ENCODE data around the gene ATP2C1.

ATP2C1 gene, protein sequence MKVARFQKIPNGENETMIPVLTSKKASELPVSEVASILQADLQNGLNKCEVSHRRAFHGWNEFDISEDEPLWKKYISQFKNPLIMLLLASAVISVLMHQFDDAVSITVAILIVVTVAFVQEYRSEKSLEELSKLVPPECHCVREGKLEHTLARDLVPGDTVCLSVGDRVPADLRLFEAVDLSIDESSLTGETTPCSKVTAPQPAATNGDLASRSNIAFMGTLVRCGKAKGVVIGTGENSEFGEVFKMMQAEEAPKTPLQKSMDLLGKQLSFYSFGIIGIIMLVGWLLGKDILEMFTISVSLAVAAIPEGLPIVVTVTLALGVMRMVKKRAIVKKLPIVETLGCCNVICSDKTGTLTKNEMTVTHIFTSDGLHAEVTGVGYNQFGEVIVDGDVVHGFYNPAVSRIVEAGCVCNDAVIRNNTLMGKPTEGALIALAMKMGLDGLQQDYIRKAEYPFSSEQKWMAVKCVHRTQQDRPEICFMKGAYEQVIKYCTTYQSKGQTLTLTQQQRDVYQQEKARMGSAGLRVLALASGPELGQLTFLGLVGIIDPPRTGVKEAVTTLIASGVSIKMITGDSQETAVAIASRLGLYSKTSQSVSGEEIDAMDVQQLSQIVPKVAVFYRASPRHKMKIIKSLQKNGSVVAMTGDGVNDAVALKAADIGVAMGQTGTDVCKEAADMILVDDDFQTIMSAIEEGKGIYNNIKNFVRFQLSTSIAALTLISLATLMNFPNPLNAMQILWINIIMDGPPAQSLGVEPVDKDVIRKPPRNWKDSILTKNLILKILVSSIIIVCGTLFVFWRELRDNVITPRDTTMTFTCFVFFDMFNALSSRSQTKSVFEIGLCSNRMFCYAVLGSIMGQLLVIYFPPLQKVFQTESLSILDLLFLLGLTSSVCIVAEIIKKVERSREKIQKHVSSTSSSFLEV

GRCh38 chr3:130893376-130894129, at the start of gene ATP2C1:
TSS of gene ATP2C1 (plus strand) at chr3:130894084. CDS start at chr3:130894770, 686 bp downstream.
- TF ChIP-seq MAX (IDR thresholded peaks at IDR 0.05; ENCODE audit: low read depth, low read length), result peak; percentile 63
- peak; percentile 61 for TF ChIP-seq MYC (IDR thresholded peaks at IDR 0.05; ENCODE audit: low read depth, low read length)
- TF ChIP-seq CTCF (IDR thresholded peaks at IDR 0.05; ENCODE audit: low read depth, low read length), result no peak
- TF ChIP-seq POLR2A (IDR thresholded peaks at IDR 0.05; ENCODE audit: extremely low read depth, insufficient read length), result peak; percentile 88
- peak within 1 kb of the TSS; percentile 84 for H3K4me3 ChIP-seq (ENCODE audit: low read depth, low read length)
- peak; percentile 95 for DNase-seq (ENCODE audit: low read depth)

DNA sequence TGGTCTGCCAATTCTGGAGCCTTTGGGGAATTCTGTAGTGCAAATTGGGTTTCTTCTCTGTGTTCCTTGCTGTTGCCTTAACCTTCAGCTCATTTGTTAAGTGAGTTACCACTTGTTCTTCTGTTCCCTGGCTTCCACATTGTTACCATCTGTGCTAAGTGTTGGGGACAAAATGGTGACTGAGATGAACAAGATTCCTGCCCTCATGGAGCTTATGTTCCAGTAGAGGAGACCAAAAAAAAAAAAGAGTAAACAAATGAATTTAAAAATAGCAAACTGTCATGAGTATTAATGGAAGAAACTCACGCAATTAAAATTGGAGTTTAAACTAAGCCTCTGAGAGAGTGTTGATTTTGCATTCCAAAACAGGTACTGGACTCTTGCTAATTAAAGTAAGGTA, 49.4 kb upstream of the ATP2C1 start:
- TF ChIP-seq MAX (IDR thresholded peaks at IDR 0.05; ENCODE audit: low read depth, low read length) (no peak), CTCF (IDR thresholded peaks at IDR 0.05; ENCODE audit: low read depth, low read length) (no peak), POLR2A (IDR thresholded peaks at IDR 0.05; ENCODE audit: extremely low read depth, insufficient read length) (no peak), MYC (IDR thresholded peaks at IDR 0.05; ENCODE audit: low read depth, low read length) (no peak)
- no peak for DNase-seq (ENCODE audit: low read depth)
- no peak overlapping the region for H3K4me3 ChIP-seq (ENCODE audit: low read depth, low read length)

GRCh38 chr3:130846181-130846580, 47.7 kb upstream of the ATP2C1 start:
- H3K4me3 ChIP-seq (ENCODE audit: low read depth, low read length), result no peak overlapping the region
- TF ChIP-seq POLR2A (IDR thresholded peaks at IDR 0.05; ENCODE audit: extremely low read depth, insufficient read length) (no peak), MAX (IDR thresholded peaks at IDR 0.05; ENCODE audit: low read depth, low read length) (no peak), CTCF (IDR thresholded peaks at IDR 0.05; ENCODE audit: low read depth, low read length) (no peak), MYC (IDR thresholded peaks at IDR 0.05; ENCODE audit: low read depth, low read length) (no peak)
- no peak for DNase-seq (ENCODE audit: low read depth)

DNA sequence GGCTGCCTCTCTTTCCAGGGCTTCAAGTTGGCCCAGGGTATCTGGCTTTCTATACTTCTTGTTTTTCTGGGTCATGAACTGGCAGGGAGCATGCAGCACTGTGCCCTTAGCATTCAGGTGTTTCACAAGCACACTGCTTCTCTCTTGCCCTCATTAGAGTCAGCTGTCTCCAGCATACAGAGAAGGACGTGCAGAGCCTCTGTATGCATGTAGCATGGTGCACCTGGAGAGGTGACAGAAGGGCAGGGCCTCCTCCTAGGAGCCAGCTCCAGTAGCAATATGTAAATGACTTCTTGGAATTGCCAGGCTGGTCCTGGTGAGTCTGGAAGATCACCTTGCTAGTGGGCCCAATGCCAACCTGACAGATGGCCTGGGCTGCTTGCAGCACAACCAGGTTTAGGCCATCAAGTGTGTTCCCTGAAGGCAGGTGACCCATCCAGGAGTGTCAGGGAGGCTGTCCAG, 44.8 kb upstream of the ATP2C1 start:
- TF ChIP-seq CTCF (IDR thresholded peaks at IDR 0.05; ENCODE audit: low read depth, low read length) (no peak), POLR2A (IDR thresholded peaks at IDR 0.05; ENCODE audit: extremely low read depth, insufficient read length) (no peak), MYC (IDR thresholded peaks at IDR 0.05; ENCODE audit: low read depth, low read length) (peak; percentile 53; the same call in 1 of the 2 replicates), MAX (IDR thresholded peaks at IDR 0.05; ENCODE audit: low read depth, low read length) (peak; percentile 44; the same call in 1 of the 2 replicates)
- H3K4me3 ChIP-seq (ENCODE audit: low read depth, low read length), result peak overlapping the region; percentile 87
- peak; percentile 82 for DNase-seq (ENCODE audit: low read depth)

Measured in NB4 (cell line).